HG02678 (cell line): ENCODE data around the gene NSMCE1.
"Not testable (repeated sequence)": the region's sequence is repeated elsewhere in the genome, so short reads cannot be mapped to it uniquely, and the experiment has no call there.

Experiments
- ATAC-seq: cut with Tn5 transposase; IDR thresholded peaks from one replicate; pipeline ENCODE4 v1.9.1; 2021; ENCODE audit warnings: mild to moderate bottlenecking, moderate library complexity; ENCODE audit not compliant: unreplicated experiment

Gene NSMCE1

GRCh38 chr16:27220527-27220926 lies 48.0 kb downstream of the NSMCE1 start:
- no peak for ATAC-seq

- no peak for ATAC-seq
These were observed 48.5 kb downstream of the NSMCE1 start for GRCh38 chr16:27220120-27220519.

GRCh38 chr16:27219161-27219560 lies 49.4 kb downstream of the NSMCE1 start:
- no peak for ATAC-seq

- ATAC-seq: no peak
These were observed 49.8 kb downstream of the NSMCE1 start for GRCh38 chr16:27218756-27219155.

- no peak for ATAC-seq
These were observed 51.3 kb downstream of the NSMCE1 start for GRCh38 chr16:27217256-27217655.

- no peak for ATAC-seq
These were observed 52.2 kb downstream of the NSMCE1 start for GRCh38 chr16:27216297-27216885.

GRCh38 chr16:27215660-27216059 lies 52.9 kb downstream of the NSMCE1 start:
- no peak for ATAC-seq

- no peak for ATAC-seq
These were observed 54.2 kb downstream of the NSMCE1 start for GRCh38 chr16:27214084-27214961.

GRCh38 chr16:27211026-27211425 lies 57.5 kb downstream of the NSMCE1 start:
- ATAC-seq: no peak

- no peak for ATAC-seq
These were observed 58.4 kb downstream of the NSMCE1 start for GRCh38 chr16:27210174-27210573.

- ATAC-seq: no peak
These were observed 59.0 kb downstream of the NSMCE1 start for GRCh38 chr16:27209591-27209990.

- ATAC-seq: no peak
These were observed 59.8 kb downstream of the NSMCE1 start for GRCh38 chr16:27208796-27209195.

- no peak for ATAC-seq
These were observed 60.4 kb downstream of the NSMCE1 start for GRCh38 chr16:27208081-27208680.

GRCh38 chr16:27207121-27207520 lies 61.5 kb downstream of the NSMCE1 start:
- ATAC-seq: not testable (repeated sequence)

- ATAC-seq: no peak
These were observed 63.0 kb downstream of the NSMCE1 start for GRCh38 chr16:27205423-27206065.

GRCh38 chr16:27204312-27204915 lies 64.2 kb downstream of the NSMCE1 start:
- no peak for ATAC-seq

- peak; percentile 83 for ATAC-seq
These were observed 64.9 kb downstream of the NSMCE1 start, which contains the start of gene KDM8 for GRCh38 chr16:27203507-27204311. KDM8 (plus strand) TSS chr16:27203526; CDS start chr16:27210124, 6,598 bp downstream.

- peak; percentile 62 for ATAC-seq
These were observed 65.6 kb downstream of the NSMCE1 start for GRCh38 chr16:27202923-27203506.

GRCh38 chr16:27200914-27201313 lies 67.7 kb downstream of the NSMCE1 start:
- not testable (repeated sequence) for ATAC-seq

GRCh38 chr16:27199736-27200135 lies 68.8 kb downstream of the NSMCE1 start:
- ATAC-seq: peak; percentile 32
